Measurements from ENCODE around the gene COP1.
"Not testable (repeated sequence)": the region's sequence is repeated elsewhere in the genome, so short reads cannot be mapped to it uniquely, and the experiment has no call there.

Gene COP1

GRCh38 chr1:176032040-176032645 is 174.9 kb downstream of the COP1 start:
- DNase-seq (ENCODE audit: low read depth): no peak
- TF ChIP-seq CTCF (IDR thresholded peaks at IDR 0.05; ENCODE audit: insufficient read depth, low read depth, low read length, missing control alignments): no peak

GRCh38 chr1:176029609-176030008 is 177.5 kb downstream of the COP1 start:
- no peak overlapping the region for H3K4me3 ChIP-seq (ENCODE audit: low read depth, low read length)
- TF ChIP-seq CTCF (IDR thresholded peaks at IDR 0.05; ENCODE audit: insufficient read depth, low read depth, low read length, missing control alignments): no peak
- no peak for DNase-seq (ENCODE audit: low read depth)

More at GRCh38 chr1:176032040-176032645, 174.9 kb downstream of the COP1 start:
- H3K4me3 ChIP-seq (ENCODE audit: low read depth, low read length): no peak overlapping the region

GRCh38 chr1:176029155-176029554 is 177.9 kb downstream of the COP1 start:
- TF ChIP-seq CTCF (IDR thresholded peaks at IDR 0.05; ENCODE audit: insufficient read depth, low read depth, low read length, missing control alignments): no peak
- H3K4me3 ChIP-seq (ENCODE audit: low read depth, low read length): no peak overlapping the region
- no peak for DNase-seq (ENCODE audit: low read depth)

GRCh38 chr1:176027934-176028333 is 179.2 kb downstream of the COP1 start:
- not testable (repeated sequence) for DNase-seq (ENCODE audit: low read depth)

GRCh38 chr1:176022574-176022973 is 184.5 kb downstream of the COP1 start:
- H3K4me3 ChIP-seq (ENCODE audit: low read depth, low read length): no peak overlapping the region
- DNase-seq (ENCODE audit: low read depth): no peak
- TF ChIP-seq CTCF (IDR thresholded peaks at IDR 0.05; ENCODE audit: insufficient read depth, low read depth, low read length, missing control alignments): no peak

More at GRCh38 chr1:176027934-176028333, 179.2 kb downstream of the COP1 start:
- H3K4me3 ChIP-seq (ENCODE audit: low read depth, low read length): not testable (repeated sequence)

- DNase-seq (ENCODE audit: low read depth): no peak
- no peak for TF ChIP-seq CTCF (IDR thresholded peaks at IDR 0.05; ENCODE audit: insufficient read depth, low read depth, low read length, missing control alignments)
- H3K4me3 ChIP-seq (ENCODE audit: low read depth, low read length): no peak overlapping the region
Measured at GRCh38 chr1:176017722-176018121, 189.4 kb downstream of the COP1 start.

GRCh38 chr1:176009951-176010350 is 197.1 kb downstream of the COP1 start:
- DNase-seq (ENCODE audit: low read depth): no peak
- TF ChIP-seq CTCF (IDR thresholded peaks at IDR 0.05; ENCODE audit: insufficient read depth, low read depth, low read length, missing control alignments): no peak
- no peak overlapping the region for H3K4me3 ChIP-seq (ENCODE audit: low read depth, low read length)

GRCh38 chr1:176007756-176008389 is 199.2 kb downstream of the COP1 start:
- H3K4me3 ChIP-seq (ENCODE audit: low read depth, low read length); DNase-seq (ENCODE audit: low read depth): not testable (repeated sequence)

GRCh38 chr1:175994660-175995059 is 212.4 kb downstream of the COP1 start:
- DNase-seq (ENCODE audit: low read depth); H3K4me3 ChIP-seq (ENCODE audit: low read depth, low read length): not testable (repeated sequence)

- not testable (repeated sequence) for H3K4me3 ChIP-seq (ENCODE audit: low read depth, low read length); DNase-seq (ENCODE audit: low read depth)
Measured at GRCh38 chr1:175992825-175993224, 214.3 kb downstream of the COP1 start.

- H3K4me3 ChIP-seq (ENCODE audit: low read depth, low read length): not testable (repeated sequence)
Measured at GRCh38 chr1:175992202-175992601, 214.9 kb downstream of the COP1 start.

More at GRCh38 chr1:175992202-175992601, 214.9 kb downstream of the COP1 start:
- not testable (repeated sequence) for DNase-seq (ENCODE audit: low read depth)
